Measurements from ENCODE around the gene PLAC8L1. TPM values are rescaled to one million over a fixed set of nuclear protein-coding genes. Genes with fewer than 3 reads are reported as not detected.
"Not testable (repeated sequence)": the region's sequence is repeated elsewhere in the genome, so short reads cannot be mapped to it uniquely, and the experiment has no call there.

The PLAC8L1 gene
- total RNA-seq: not detected
- long read RNA-seq: 0 reads

DNA sequence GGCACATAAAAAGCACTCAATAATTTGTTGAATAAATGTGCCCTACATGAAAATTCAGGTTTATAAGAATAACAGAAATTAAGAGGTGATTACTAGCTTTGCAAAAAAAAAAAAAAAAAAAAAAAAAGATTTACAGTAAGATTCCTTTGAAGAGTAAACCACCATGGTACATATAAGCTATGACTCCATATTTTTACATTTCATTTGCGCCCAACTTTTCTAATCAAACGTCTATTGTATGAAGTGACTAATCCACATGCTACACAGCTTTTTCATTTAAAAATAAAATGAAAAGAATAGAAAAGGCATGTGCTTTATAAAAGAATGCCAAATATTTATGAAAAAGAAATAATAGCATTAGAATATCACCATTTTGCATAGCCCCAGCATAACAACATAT is at the start of gene PLAC8L1:
Gene PLAC8L1, minus strand, starts transcription at position 101 of the 400 bp plus-strand sequence. CDS start 1,266 bp downstream, outside the sequence.
- no peak for DNase-seq (ENCODE audit: low spot score)
- intact Hi-C loops (cut with DNase I): no loop called here

GRCh38 chr5:146151970-146152369 is 46.6 kb upstream of the PLAC8L1 start:
- DNase-seq (ENCODE audit: low spot score): no peak
- intact Hi-C loops (cut with DNase I): no loop called here

- intact Hi-C loops (cut with DNase I): loop anchor here (10.0 kb wide), 1 partner anchor 303 kb away; the partner anchor contains the start of gene PRELID2
- no peak for DNase-seq (ENCODE audit: low spot score)
Observed at GRCh38 chr5:146137967-146138403, 32.6 kb upstream of the PLAC8L1 start.

GRCh38 chr5:146130440-146131045 is 25.2 kb upstream of the PLAC8L1 start:
- DNase-seq (ENCODE audit: low spot score): no peak
- intact Hi-C loops (cut with DNase I): loop anchor here (2.0 to 10.0 kb wide), 2 partner anchors 296 to 1928 kb away; partner anchors contain the start of gene PRELID2

- intact Hi-C loops (cut with DNase I): no loop called here
- no peak for DNase-seq (ENCODE audit: low spot score)
Observed at GRCh38 chr5:146126068-146126467, 20.7 kb upstream of the PLAC8L1 start.

DNA sequence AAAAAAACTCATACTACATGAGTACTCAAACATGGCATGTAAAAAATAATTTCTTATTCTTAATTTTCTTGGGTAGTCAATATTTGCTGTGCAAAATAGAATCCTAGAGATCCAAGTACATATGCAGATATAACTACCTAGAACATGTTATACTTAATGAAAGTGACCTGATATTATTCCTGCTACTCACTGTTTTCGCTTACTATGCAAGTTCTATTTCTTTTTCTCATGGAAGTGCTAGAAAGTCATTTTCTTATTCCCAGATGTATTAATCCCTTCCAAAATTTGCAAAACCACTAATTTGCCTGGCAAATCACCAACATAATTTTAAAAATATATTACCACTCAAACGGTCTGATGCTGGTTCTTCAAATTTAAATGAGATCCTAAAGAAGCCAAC is 19.2 kb upstream of the PLAC8L1 start:
- DNase-seq (ENCODE audit: low spot score): no peak
- intact Hi-C loops (cut with DNase I): loop anchor here (2.0 kb wide), 1 partner anchor 64 kb away; no protein-coding TSS in a partner anchor

GRCh38 chr5:146121451-146121850 is 16.1 kb upstream of the PLAC8L1 start:
- DNase-seq (ENCODE audit: low spot score); intact Hi-C loops (cut with DNase I): not testable (repeated sequence)

DNA sequence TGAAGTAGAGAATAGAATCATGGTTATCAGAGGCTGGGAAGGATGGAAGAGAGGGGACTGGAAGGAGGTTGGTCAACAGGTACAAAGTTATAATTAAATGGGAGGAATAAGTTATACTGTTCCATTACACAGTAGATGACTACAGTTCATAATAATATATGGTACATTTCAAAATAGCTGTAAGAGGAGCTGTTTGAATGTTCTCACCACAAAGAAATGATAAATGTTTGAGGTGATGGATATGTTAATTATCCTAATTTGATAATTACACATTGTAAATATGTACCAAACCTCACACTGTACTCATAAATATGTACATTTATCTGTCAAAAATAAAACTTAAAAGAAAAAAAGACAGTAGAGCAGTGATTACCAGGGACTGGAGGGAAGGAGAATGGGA is 12.9 kb upstream of the PLAC8L1 start:
- intact Hi-C loops (cut with DNase I): no loop called here
- DNase-seq (ENCODE audit: low spot score): no peak

DNA sequence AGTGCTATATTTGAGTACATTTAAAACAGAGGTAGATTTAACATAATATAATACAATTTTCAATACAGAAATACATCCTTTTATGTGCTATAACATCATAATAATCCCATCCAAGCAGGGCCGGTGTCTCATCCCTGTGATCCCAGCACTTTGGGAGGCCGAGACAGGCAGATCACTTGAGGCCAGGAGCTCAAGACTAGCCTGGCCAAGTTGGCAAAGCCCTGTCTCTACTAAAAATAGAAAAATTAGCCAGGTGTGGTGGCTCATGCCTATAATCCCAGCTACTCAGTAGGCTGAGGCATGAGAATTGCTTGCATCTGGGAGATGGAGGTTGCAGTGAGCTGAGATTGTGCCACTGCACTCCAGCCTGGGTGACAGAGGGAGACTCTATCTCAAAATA is 11.8 kb upstream of the PLAC8L1 start:
- DNase-seq (ENCODE audit: low spot score); intact Hi-C loops (cut with DNase I): not testable (repeated sequence)

DNA sequence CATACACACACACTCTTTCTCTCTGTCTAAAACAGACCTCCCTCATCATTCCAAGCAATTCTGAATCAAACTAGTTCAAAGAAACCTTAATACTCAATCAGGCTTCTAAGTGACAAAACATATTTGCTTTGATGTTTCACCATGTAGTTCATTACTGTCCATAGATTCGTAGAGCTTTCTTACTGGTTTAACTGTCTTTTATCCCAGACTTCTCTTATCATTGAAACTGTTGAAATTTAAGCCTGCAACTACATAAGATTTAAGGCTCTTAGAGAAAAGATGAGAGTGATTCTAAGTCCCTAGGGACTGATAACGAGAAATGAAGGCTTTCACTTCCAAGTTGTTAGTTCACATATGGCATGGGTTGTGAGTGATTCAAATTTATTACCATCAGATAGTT is 11.0 kb upstream of the PLAC8L1 start:
- no peak for DNase-seq (ENCODE audit: low spot score)
- intact Hi-C loops (cut with DNase I): no loop called here

GRCh38 chr5:146112476-146112875 is 7.1 kb upstream of the PLAC8L1 start:
- no peak for DNase-seq (ENCODE audit: low spot score)
- intact Hi-C loops (cut with DNase I): no loop called here

- DNase-seq (ENCODE audit: low spot score): no peak
- intact Hi-C loops (cut with DNase I): no loop called here
Observed at GRCh38 chr5:146111409-146111808, 6.0 kb upstream of the PLAC8L1 start.

DNA sequence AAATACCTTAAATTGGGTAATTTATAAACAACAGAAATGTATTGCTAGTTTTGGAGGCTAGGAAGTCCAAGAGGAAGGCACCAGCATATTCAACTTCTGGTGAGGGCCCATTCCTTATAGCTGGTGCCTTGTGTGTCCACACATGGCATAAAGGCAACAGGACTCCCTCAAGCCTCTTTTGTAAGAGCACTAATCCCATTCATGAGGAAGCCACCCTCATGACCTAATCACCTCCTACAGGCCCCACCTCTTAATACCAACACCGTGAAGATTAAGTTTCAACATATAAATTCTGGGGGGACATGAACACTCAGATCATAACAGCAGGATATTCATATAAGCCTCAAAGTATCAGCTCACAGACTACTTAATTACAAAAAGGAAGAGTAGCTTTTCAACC is 4.0 kb upstream of the PLAC8L1 start:
- DNase-seq (ENCODE audit: low spot score): no peak
- intact Hi-C loops (cut with DNase I): no loop called here

DNA sequence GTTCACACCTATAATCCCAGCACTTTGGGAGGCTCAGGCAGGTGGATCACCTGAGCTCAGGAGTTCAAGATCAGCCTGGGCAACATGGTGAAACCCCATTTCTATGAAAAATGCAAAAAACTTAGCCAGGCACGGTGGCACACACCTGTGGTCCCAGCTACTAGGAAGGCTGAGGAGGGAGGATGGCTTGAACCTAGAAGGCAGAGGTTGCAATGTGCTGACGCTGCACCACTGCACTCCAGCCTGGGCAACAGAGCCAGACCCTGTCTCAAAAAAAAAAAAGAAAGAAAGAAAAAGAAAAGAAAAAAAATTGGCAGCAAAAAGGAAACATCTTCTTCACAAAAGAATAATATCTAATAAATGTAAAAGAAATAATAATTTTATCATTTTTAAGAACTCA is 3.5 kb upstream of the PLAC8L1 start:
- DNase-seq (ENCODE audit: low spot score); intact Hi-C loops (cut with DNase I): not testable (repeated sequence)

DNA sequence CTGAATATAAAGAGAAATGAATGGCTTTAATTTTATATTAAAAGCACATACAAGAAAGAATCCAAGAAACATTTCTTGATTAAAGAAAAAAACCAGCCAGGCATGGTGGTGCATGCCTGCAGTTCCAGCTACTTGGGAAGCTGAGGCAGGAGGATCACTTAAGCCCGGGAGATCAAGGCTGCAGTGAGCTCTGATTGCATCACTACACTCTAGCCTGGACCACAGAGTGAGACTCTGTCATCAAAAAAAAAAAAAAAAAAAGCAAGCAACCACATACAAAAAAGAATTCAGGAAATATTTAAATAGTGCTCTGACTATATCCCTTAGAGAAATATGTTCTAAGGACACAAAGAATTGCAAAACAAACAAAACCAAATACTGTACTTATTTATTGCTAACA is 2.5 kb upstream of the PLAC8L1 start:
- intact Hi-C loops (cut with DNase I): no loop called here

GRCh38 chr5:146103594-146103993 is 1.8 kb downstream of the PLAC8L1 start:
- no peak for DNase-seq (ENCODE audit: low spot score)
- intact Hi-C loops (cut with DNase I): no loop called here

More for the DNA sequence above, 2.5 kb upstream of the PLAC8L1 start:
- no peak for DNase-seq (ENCODE audit: low spot score)

- intact Hi-C loops (cut with DNase I): no loop called here
- no peak for DNase-seq (ENCODE audit: low spot score)
Observed at GRCh38 chr5:146101646-146102045, 3.7 kb downstream of the PLAC8L1 start.

DNA sequence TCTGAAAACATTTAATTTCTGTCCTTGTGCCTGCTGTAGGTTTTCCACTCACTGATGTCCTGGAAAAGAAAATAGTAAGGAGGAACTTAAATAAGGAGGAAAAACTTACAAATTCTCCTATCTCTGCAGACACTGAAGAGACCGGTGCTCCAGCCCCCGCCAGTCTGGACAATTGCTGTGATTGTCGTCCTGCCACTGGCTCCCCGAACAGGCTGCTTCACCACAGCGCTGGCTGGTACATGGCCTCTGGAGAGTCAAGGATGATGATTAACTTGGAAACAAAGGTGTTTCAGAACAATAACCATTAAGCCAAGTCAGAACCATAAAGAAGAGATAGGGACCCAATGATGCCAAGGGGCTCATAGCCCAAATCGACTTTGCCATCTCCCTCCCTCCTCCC is 7.3 kb downstream of the PLAC8L1 start:
- intact Hi-C loops (cut with DNase I): no loop called here

GRCh38 chr5:146091881-146092280 is 13.5 kb downstream of the PLAC8L1 start:
- no peak for DNase-seq (ENCODE audit: low spot score)
- intact Hi-C loops (cut with DNase I): no loop called here

More for the DNA sequence above, 7.3 kb downstream of the PLAC8L1 start:
- no peak for DNase-seq (ENCODE audit: low spot score)

GRCh38 chr5:146089287-146089686 is 16.1 kb downstream of the PLAC8L1 start:
- intact Hi-C loops (cut with DNase I): no loop called here
- DNase-seq (ENCODE audit: low spot score): no peak

GRCh38 chr5:146088098-146088497 is 17.3 kb downstream of the PLAC8L1 start:
- no peak for DNase-seq (ENCODE audit: low spot score)
- intact Hi-C loops (cut with DNase I): no loop called here

- intact Hi-C loops (cut with DNase I): no loop called here
- no peak for DNase-seq (ENCODE audit: low spot score)
Observed at GRCh38 chr5:146084376-146084775, 21.0 kb downstream of the PLAC8L1 start.

Measured in cardiac septum (tissue), 1 donor.